Osteocyte (in vitro differentiated cells): ENCODE measurements around the gene UBE2F. TPM values are rescaled to one million over a fixed set of nuclear protein-coding genes. Genes with fewer than 3 reads are reported as not detected.
"Not testable (repeated sequence)": the region's sequence is repeated elsewhere in the genome, so short reads cannot be mapped to it uniquely, and the experiment has no call there.

Source experiments
- DNase-seq: peaks from one replicate; pipeline ENCODE4 v3.0.0; 2021; ENCODE audit warnings: mixed read lengths; ENCODE audit not compliant: unreplicated experiment; ENCODE audit errors: extremely low spot score
- H3K27ac Mint-ChIP-seq: one replicate; pipeline ENCODE4 v1.8.0; 2021; ENCODE audit warnings: mild to moderate bottlenecking, mixed read lengths; ENCODE audit not compliant: unreplicated experiment
- H3K27me3 Mint-ChIP-seq: one replicate; pipeline ENCODE4 v1.8.0; 2021; ENCODE audit warnings: mixed read lengths; ENCODE audit not compliant: unreplicated experiment
- H3K36me3 Mint-ChIP-seq: one replicate; pipeline ENCODE4 v1.8.0; 2021; ENCODE audit warnings: mixed read lengths; ENCODE audit not compliant: unreplicated experiment
- H3K4me1 Mint-ChIP-seq: one replicate; pipeline ENCODE4 v1.8.0; 2021; ENCODE audit warnings: mixed read lengths; ENCODE audit not compliant: unreplicated experiment
- H3K4me3 Mint-ChIP-seq: one replicate; pipeline ENCODE4 v1.8.0; 2021; ENCODE audit warnings: mild to moderate bottlenecking, moderate library complexity, mixed read lengths; ENCODE audit not compliant: unreplicated experiment
- H3K9me3 Mint-ChIP-seq: one replicate; pipeline ENCODE4 v1.8.0; 2021; ENCODE audit warnings: mixed read lengths; ENCODE audit not compliant: unreplicated experiment
- CTCF ChIP-seq: fragments of 200-600 bp; sonication (generic); IDR thresholded peaks from 2 replicates; pipeline ENCODE4 v1.5.0; 2021; ENCODE audit warnings: antibody characterized with exemption, mild to moderate bottlenecking, moderate library complexity
- total RNA-seq: library from RNA; stranded (reverse); gene quantifications from 2 replicates; pipeline ENCODE4 v1.2.1, GENCODE V29; 2021

The UBE2F gene
- total RNA-seq, 1 donor from 2014 or later, result 54.3 TPM

- Mint-ChIP-seq H3K4me1 (peaks cover 24% of the 10 kb centered on the region), H3K36me3 (peaks cover 20% of the 10 kb centered on the region), H3K4me3 (no peak overlapping the region), H3K9me3 (no peaks in the 10 kb centered on the region), H3K27ac (no peak overlapping the region), H3K27me3 (no peaks in the 10 kb centered on the region)
- DNase-seq, result no peak
- TF ChIP-seq CTCF, result no peak
Observed at GRCh38 chr2:238063414-238064189, 96.8 kb downstream of the UBE2F start.

- Mint-ChIP-seq H3K27me3 (no peaks in the 10 kb centered on the region), H3K27ac (no peak overlapping the region), H3K4me1 (peaks cover 22% of the 10 kb centered on the region), H3K9me3 (no peaks in the 10 kb centered on the region), H3K4me3 (no peak overlapping the region), H3K36me3 (peaks cover 23% of the 10 kb centered on the region)
- no peak for DNase-seq
- TF ChIP-seq CTCF, result no peak
Observed at GRCh38 chr2:238064376-238064775, 97.6 kb downstream of the UBE2F start.

GRCh38 chr2:238065071-238065846, 98.4 kb downstream of the UBE2F start:
- Mint-ChIP-seq H3K9me3 (no peaks in the 10 kb centered on the region), H3K4me1 (peaks cover 14% of the 10 kb centered on the region), H3K27ac (no peak overlapping the region), H3K36me3 (peaks cover 29% of the 10 kb centered on the region), H3K27me3 (no peaks in the 10 kb centered on the region), H3K4me3 (no peak overlapping the region)
- DNase-seq, result no peak
- no peak for TF ChIP-seq CTCF

GRCh38 chr2:238066218-238066617, 99.4 kb downstream of the UBE2F start:
- Mint-ChIP-seq H3K27me3 (no peaks in the 10 kb centered on the region), H3K27ac (no peak overlapping the region), H3K4me1 (peaks cover 13% of the 10 kb centered on the region), H3K36me3 (peaks cover 29% of the 10 kb centered on the region), H3K4me3 (no peak overlapping the region), H3K9me3 (no peaks in the 10 kb centered on the region)
- TF ChIP-seq CTCF, result no peak
- DNase-seq, result peak; percentile 59

GRCh38 chr2:238066718-238067117, 99.9 kb downstream of the UBE2F start:
- not testable (repeated sequence) for H3K27ac Mint-ChIP-seq, H3K4me3 Mint-ChIP-seq, H3K27me3 Mint-ChIP-seq, DNase-seq, H3K9me3 Mint-ChIP-seq, H3K4me1 Mint-ChIP-seq
- H3K36me3 Mint-ChIP-seq, result peaks cover 32% of the 10 kb centered on the region
